Keratinocyte (primary cell): ENCODE data around the gene GALNT14.

Source experiments
- CTCF ChIP-seq, 3 experiments: IDR thresholded peaks in 1 of 3; conservative IDR thresholded peaks in 1 of 3; optimal IDR thresholded peaks in 1 of 3; 2 replicates in 2 of 3; 3 replicates in 1 of 3; pipeline versions ENCODE3 to v1.5.1; 2011; ENCODE audit warnings: low read length in 3 of 3, mild to moderate bottlenecking in 3 of 3, moderate library complexity in 2 of 3, control low read depth in 1 of 3, inconsistent platforms in 1 of 3; ENCODE audit not compliant: insufficient read depth in 2 of 3; ENCODE audit errors: extremely low read depth in 1 of 3
- EZH2 ChIP-seq: IDR thresholded peaks from one replicate; pipeline ENCODE4 v1.6.1; 2012; ENCODE audit warnings: inconsistent platforms, mild to moderate bottlenecking, low read length, moderate library complexity

- TF ChIP-seq CTCF (optimal IDR thresholded peaks at IDR 0.05 in 1 of 3, IDR thresholded peaks at IDR 0.05 in 1 of 3, conservative IDR thresholded peaks at IDR 0.05 in 1 of 3; ENCODE audit: extremely low read depth in 1 of 3, insufficient read depth in 2 of 3, low read length in 3 of 3) = no peak
- TF ChIP-seq EZH2 = no peak
Measured at GRCh38 chr2:30911327-30911726, 226.9 kb downstream of the GALNT14 start.
